Duodenal mucosa (tissue), 2 donors: ENCODE results near the gene TMEM175.

ENCODE experiments used
- H3K27ac ChIP-seq: one replicate; pipeline ENCODE4 v1.7.0; 2013; ENCODE audit warnings: low read depth, low read length
- H3K27me3 ChIP-seq, 2 donors: one replicate each; pipeline ENCODE4 v1.7.0; 2013; ENCODE audit warnings: low read length in 2 of 2, control low read depth in 1 of 2; ENCODE audit not compliant: insufficient read depth in 2 of 2, control insufficient read depth in 1 of 2
- H3K36me3 ChIP-seq, 2 donors: one replicate each; pipeline ENCODE4 v1.7.0; 2013; ENCODE audit warnings: low read length in 2 of 2, control low read depth in 1 of 2; ENCODE audit not compliant: insufficient read depth in 2 of 2, control insufficient read depth in 1 of 2
- H3K4me1 ChIP-seq, 2 donors: one replicate each; pipeline ENCODE4 v1.7.0; 2013; ENCODE audit warnings: low read length in 2 of 2, control low read depth in 1 of 2; ENCODE audit not compliant: insufficient read depth in 2 of 2, control insufficient read depth in 1 of 2
- H3K4me3 ChIP-seq, 2 donors: one replicate each; pipeline ENCODE4 v1.7.0; 2013; ENCODE audit warnings: low read length in 2 of 2, low read depth in 1 of 2
- H3K9ac ChIP-seq, 2 donors: one replicate each; pipeline ENCODE4 v1.7.0; 2013; ENCODE audit warnings: low read length in 2 of 2, low read depth in 1 of 2
- H3K9me3 ChIP-seq, 2 donors: one replicate each; pipeline ENCODE4 v1.7.0; 2013; ENCODE audit warnings: low read length in 2 of 2, control low read depth in 1 of 2; ENCODE audit not compliant: control insufficient read depth in 1 of 2

Gene TMEM175

DNA sequence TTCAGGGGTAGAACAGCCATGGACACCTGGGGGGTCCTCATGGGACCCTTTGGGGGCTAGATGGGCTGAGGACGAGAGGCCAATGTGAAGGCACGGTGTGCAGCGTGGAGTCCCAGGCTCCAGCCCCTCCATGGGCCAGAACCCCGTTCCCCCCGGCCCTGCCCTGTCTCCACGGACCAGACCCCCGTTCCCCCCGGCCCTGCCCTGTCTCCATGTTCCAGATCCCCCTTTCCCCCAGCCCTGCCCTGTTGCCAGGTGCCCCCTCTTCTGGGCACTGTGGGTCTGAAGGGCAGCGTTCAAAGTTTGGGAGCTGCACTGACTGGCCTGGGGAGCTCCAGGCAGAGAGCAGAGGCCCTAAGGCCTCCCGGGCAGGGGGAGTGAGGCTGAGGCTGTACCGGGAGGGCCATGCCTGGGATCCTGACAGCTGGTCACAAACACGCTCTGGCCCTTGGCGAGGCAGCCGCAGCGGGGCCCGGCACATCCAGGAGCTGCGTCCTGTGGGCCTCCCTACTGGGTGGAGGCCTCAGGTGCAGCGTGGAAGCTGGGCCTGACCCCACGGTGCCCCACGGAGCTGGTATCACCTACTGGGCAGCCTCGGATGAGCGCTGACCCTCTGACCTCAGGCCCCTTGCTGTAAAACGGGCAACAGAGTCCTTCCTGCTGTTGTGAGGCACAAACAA, 32.2 kb downstream of the TMEM175 start:
- Histone ChIP-seq H3K9me3 (no peaks in the 10 kb centered on the region), H3K27ac (no peak overlapping the region), H3K27me3 (no peaks in the 10 kb centered on the region), H3K4me1 (no peaks in the 10 kb centered on the region), H3K36me3 (peaks cover 5 to 71% of the 10 kb centered on the region in 2 donors), H3K9ac (no peak overlapping the region), H3K4me3 (no peak overlapping the region)

DNA sequence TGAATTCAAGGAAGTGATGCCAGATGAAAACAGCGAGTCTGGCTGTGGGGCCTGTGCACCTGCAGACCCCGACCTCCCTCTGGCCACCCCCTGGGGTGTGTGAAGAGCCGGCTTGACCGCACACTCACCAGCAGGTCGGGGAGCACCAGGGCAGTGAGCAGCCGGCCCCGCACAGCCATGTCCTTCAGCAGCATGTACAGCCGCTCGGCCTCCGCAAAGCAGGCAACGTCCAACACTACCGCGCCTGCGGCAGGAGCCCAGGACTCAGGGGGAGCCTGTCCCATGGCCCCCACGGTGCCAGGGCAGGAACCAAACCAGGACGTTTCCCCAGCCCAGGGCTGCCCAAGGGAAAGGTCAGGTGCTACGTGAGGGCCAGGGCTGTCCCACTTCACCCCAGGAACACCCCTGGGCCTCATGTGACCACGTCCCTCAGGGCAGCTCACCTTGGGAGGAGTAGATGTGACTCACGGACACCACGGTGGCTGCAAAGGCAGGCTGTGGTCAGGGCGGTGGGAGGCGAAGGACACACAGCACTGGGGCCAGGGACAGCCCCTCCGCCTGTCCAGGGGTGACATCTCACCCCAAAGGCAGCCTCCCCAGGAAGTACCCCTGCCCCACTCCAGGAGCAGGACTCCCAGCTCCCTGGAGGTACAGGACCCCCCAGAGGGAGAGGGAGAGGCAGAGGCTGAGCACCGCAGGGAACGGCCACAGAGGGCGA, 32.9 kb downstream of the TMEM175 start:
- H3K27ac ChIP-seq = no peak overlapping the region
- no peak overlapping the region for H3K4me3 ChIP-seq
- peaks cover 5 to 64% of the 10 kb centered on the region in 2 donors for H3K36me3 ChIP-seq

DNA sequence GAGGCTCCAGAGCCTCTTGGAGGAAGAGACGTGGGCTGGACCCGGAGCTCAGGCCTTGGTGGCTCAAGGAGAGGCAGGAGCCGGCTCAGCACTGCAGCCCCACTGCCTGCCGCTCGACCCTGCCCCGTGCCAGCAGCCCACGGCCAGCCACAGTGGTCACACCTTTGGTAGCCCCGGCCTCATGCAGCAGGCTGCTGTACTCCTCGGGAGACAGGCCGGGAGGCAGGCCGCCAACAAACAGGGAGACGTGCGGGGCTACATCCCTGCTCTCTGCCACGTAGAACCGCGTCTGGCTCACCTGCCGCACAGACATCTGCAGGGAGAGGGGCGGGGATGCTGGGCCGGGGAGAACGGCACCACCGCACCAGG, 33.5 kb downstream of the TMEM175 start:
- Histone ChIP-seq H3K36me3 (peaks cover 5 to 59% of the 10 kb centered on the region in 2 donors), H3K4me1 (peaks cover 6 to 9% of the 10 kb centered on the region in 2 donors), H3K9me3 (no peaks in the 10 kb centered on the region), H3K4me3 (no peak overlapping the region), H3K27ac (no peak overlapping the region), H3K27me3 (no peaks in the 10 kb centered on the region), H3K9ac (no peak overlapping the region)

More for the DNA sequence above, 32.9 kb downstream of the TMEM175 start:
- Histone ChIP-seq H3K9me3 (no peaks in the 10 kb centered on the region), H3K4me1 (peaks cover under 1 to 4% of the 10 kb centered on the region in 2 donors), H3K9ac (no peak overlapping the region), H3K27me3 (no peaks in the 10 kb centered on the region)

DNA sequence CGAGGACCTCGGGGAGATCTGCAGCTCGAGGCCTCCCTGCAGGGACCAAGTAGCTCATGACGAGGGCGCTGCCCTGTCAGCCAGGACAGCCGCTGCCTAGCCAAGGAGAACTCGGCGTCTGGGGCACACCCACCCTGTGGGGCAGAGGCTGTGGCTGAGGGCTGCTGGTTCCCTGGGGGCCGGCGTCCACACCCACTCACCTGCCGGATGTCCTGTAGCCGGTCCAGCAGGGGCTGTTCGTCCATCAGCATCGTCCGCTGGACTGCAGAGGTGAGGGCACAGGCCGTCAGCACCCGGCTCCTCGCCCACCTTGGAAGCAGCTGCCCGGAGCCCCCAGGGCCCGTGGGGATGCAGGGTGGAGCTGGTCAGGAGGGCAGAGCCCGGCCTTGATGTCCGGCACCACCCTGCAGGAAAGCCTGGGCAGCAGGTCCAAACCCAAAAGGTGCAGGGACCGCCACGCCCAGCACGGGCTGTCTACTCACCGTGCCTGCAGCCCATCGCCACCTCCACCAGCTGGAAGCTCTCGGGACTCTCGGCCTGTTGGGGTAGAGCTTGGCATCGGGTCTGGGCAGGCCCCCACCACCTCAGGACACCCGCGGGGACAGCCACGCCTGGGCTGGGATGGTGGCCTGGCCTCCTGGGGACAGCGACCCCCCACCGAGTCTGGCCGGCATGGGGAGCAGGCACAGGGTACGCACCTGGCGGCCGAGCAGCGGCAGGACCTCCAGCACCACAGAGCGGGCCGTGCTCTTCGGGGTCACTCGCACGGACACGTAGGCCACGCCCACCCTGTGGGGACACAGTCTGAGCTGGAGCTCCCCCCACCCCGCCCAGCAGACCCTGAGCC, 34.2 kb downstream of the TMEM175 start:
- Histone ChIP-seq H3K4me3 (no peak overlapping the region), H3K9ac (no peak overlapping the region), H3K27me3 (no peaks in the 10 kb centered on the region), H3K9me3 (no peaks in the 10 kb centered on the region), H3K27ac (no peak overlapping the region), H3K36me3 (peaks cover 5 to 55% of the 10 kb centered on the region in 2 donors), H3K4me1 (peaks cover 10 to 17% of the 10 kb centered on the region in 2 donors)

DNA sequence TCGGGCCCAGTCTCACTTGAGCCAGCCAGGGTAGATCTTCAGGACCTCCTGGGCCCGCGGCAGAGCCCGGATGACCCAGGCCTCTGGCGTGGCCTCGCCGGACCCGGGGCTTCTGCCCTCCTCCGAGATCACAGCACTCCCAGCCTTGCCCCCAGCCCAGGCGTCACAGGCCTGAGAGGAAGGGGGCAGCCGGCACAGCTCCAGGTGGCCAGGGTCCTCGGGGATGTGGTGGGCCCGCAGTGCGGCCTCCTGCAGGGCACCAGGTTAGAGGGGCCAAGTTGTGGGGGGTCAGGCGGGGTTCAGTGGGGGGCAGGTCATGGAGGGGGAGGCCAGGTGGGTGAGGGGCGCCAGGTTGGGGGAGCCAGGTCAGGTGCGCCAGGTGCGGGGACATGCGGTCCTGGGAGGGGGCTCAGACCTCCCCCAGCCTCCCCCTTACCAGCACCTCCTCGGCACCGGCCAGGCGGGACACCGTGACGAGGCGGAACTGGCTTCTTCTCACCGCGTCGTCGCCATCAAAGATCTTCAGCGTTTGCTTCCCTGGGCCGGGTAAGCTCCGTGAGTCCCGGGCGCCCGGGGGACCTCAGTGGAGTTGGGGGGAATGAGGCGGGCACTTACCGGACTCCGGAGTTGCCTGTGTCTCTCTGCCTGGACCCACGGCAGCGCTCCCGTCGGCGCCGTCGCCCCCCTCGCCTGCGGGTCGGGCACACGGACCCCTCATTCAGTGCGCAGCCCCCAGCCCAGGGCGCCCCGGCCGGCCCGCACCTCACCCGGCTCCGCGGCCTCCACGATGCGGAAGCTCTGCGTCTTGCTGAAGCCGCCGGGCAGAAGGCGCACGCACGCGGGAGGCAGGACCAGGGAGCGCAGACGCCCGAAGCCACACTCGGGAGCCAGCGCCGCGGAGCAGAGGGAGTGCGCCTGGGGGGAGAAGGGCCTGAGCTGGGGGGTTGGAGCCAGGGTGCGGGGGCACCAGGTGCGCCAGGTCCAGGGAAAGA, 35.1 kb downstream of the TMEM175 start:
- H3K4me3 ChIP-seq = no peak overlapping the region
- H3K9me3 ChIP-seq = no peaks in the 10 kb centered on the region
- no peak overlapping the region for H3K9ac ChIP-seq
- peaks cover 5 to 46% of the 10 kb centered on the region in 2 donors for H3K36me3 ChIP-seq
- H3K4me1 ChIP-seq = peaks cover 18 to 26% of the 10 kb centered on the region in 2 donors
- H3K27ac ChIP-seq = no peak overlapping the region
- no peaks in the 10 kb centered on the region for H3K27me3 ChIP-seq

DNA sequence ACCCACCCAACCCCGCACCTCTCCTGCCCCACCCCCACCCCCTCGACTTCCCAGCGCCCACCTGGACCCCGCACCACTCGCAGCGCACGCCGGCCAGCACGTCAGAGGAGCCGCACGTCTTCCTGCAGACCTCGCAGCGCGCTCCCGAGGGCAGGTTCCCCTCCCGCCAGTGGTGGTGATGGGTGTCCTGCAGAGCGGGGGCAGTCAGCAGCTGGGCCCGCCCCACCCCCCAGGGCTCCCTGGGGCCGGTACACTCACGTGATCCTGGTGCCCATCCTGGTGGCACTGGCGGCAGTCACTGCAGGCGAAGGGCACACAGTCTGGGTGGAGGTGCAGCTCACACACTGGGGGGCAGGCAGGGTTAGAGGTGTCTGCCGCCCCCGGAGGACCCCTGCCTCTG, 36.0 kb downstream of the TMEM175 start:
- Histone ChIP-seq H3K27ac (no peak overlapping the region), H3K9me3 (no peaks in the 10 kb centered on the region), H3K4me3 (no peak overlapping the region), H3K9ac (no peak overlapping the region), H3K36me3 (peaks cover 5 to 38% of the 10 kb centered on the region in 2 donors), H3K27me3 (no peaks in the 10 kb centered on the region), H3K4me1 (peaks cover 18 to 30% of the 10 kb centered on the region in 2 donors)

DNA sequence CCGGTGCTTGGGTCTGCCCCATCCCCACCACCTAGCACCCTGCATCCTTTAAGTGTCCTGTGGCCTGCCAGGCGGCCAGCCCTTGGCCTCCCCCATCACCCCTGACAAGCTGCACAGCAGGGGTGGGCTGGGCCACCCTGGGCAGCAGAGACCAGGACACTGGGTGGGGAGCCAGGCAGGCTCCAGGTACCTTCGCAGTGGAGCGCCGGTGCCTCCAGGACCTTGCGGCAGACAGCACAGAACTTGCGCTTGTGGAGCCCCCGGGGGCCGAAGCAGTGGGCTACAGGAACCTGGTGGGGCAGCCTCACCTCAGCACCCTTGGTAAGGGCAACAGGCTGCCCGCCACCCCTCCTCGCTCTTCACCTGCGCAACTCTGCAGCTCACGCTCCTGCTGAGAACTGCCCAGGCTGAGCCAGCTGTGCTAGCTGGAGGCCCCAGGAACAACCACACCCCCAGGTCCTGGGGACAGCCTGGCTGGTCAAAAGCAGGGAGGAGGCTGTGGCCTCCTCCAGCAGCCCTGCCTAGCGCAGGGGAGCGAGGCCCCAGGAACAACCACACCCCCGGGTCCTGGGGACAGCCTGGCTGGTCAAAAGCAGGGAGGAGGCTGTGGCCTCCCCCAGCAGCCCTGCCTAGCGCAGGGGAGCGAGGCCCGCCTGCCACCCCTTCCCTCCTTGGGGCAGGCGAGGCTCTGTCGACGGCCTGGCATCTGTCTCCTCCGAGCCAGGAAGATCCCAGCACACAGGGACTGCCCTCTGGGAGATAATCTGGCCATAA, 36.5 kb downstream of the TMEM175 start:
- Histone ChIP-seq H3K36me3 (peaks cover 5 to 32% of the 10 kb centered on the region in 2 donors), H3K9ac (no peak overlapping the region), H3K4me1 (peaks cover 18 to 30% of the 10 kb centered on the region in 2 donors), H3K27ac (no peak overlapping the region), H3K4me3 (no peak overlapping the region), H3K9me3 (no peaks in the 10 kb centered on the region), H3K27me3 (no peaks in the 10 kb centered on the region)

DNA sequence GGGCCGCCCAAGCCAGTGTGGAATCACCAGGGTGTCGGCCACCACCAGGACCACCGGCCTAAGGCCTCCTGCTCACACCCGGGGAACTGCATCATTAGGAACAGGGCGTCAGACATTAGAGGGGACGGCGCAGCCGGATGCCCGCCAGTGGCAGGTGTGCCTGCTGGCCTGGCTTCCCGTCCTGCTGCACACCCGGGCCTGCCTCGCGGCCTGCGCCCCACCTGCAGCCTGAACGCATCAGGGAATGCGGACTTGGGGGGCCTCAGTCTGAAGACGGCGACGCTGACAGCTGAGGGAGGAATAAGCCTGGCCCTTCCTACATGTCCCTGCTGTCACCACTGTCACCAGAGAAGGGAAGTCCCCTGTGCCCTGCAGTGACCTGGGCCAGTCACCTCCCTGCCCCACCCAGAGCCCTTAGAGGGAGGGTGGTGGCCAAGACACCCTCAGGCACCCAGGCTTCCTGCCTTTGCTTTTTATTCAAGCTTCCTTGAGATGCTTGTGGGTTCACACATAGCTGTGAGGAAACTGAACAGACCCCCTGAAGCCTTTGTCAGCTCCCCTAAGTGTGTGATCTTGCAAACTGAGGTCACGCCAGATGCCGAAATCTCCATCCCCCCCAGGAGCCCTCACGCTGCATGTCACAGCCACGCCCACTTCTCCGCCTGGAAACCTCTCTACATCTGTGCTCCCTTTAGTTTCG, 37.9 kb downstream of the TMEM175 start:
- Histone ChIP-seq H3K4me3 (peak overlapping the region in 1 of 2 donors; percentile 57), H3K27me3 (no peaks in the 10 kb centered on the region), H3K9ac (peak overlapping the region; percentile 26 to 41), H3K36me3 (peaks cover 0 to 19% of the 10 kb centered on the region in 2 donors), H3K27ac (no peak overlapping the region), H3K9me3 (no peaks in the 10 kb centered on the region), H3K4me1 (peaks cover 18 to 30% of the 10 kb centered on the region in 2 donors)
